CD14-positive monocyte (primary cell): ENCODE results near the gene LRP1B. TPM values are rescaled to one million over a fixed set of nuclear protein-coding genes. Genes with fewer than 3 reads are reported as not detected.

Source experiments
- DNase-seq, 3 donors: peaks; one replicate each; pipeline ENCODE4 v3.0.0-alpha.2; 2011 to 2022
- H2AFZ ChIP-seq: 2 replicates; pipeline ENCODE4 v1.6.0; 2012; ENCODE audit warnings: mild to moderate bottlenecking, low read depth, low read length, inconsistent platforms; ENCODE audit not compliant: insufficient read depth, poor library complexity, severe bottlenecking
- H3K27ac ChIP-seq, 2 donors: 1 replicate in 1 of 2; 2 replicates in 1 of 2; pipeline ENCODE4 v1.5.1; 2012 to 2013; ENCODE audit warnings: low read length in 2 of 2, control low read depth in 1 of 2, inconsistent platforms in 1 of 2, low read depth in 1 of 2, mild to moderate bottlenecking in 1 of 2
- H3K27me3 ChIP-seq, 2 donors: one replicate each; pipeline versions ENCODE4 v1.6.0 to v1.6.1; 2011 to 2013; ENCODE audit warnings: low read length in 2 of 2; ENCODE audit not compliant: control insufficient read depth in 2 of 2, insufficient read depth in 2 of 2
- H3K36me3 ChIP-seq, 2 donors: replicated peaks in 1 of 2; 1 replicate in 1 of 2; 2 replicates in 1 of 2; pipeline versions ENCODE4 v1.5.1 to v1.6.1; 2012 to 2013; ENCODE audit warnings: low read length in 2 of 2, control low read depth in 1 of 2, inconsistent platforms in 1 of 2, mild to moderate bottlenecking in 1 of 2; ENCODE audit not compliant: insufficient read depth in 2 of 2, control insufficient read depth in 1 of 2
- H3K4me1 ChIP-seq, 2 donors: 1 replicate in 1 of 2; 2 replicates in 1 of 2; pipeline versions ENCODE4 v1.5.1 to v1.6.1; 2012 to 2013; ENCODE audit warnings: low read length in 2 of 2, control low read depth in 1 of 2, inconsistent platforms in 1 of 2, mild to moderate bottlenecking in 1 of 2, moderate library complexity in 1 of 2; ENCODE audit not compliant: insufficient read depth in 2 of 2, control insufficient read depth in 1 of 2
- H3K4me2 ChIP-seq: replicated peaks from 2 replicates; pipeline ENCODE3; 2012; ENCODE audit warnings: low read length, moderate library complexity, mild to moderate bottlenecking; ENCODE audit not compliant: poor library complexity, severe bottlenecking; ENCODE audit errors: extremely low read depth
- H3K4me3 ChIP-seq, 3 experiments: fragments of 200-600 bp in 1 of 3; sonication (generic) in 1 of 3; replicated peaks in 1 of 3; 1 replicate in 2 of 3; 2 replicates in 1 of 3; pipeline ENCODE4 v1.5.1; 2011 to 2013; ENCODE audit warnings: low read length in 3 of 3, mild to moderate bottlenecking in 3 of 3, control low read depth in 2 of 3, low read depth in 2 of 3, inconsistent platforms in 1 of 3, moderate library complexity in 1 of 3
- H3K79me2 ChIP-seq: 2 replicates; pipeline ENCODE4 v1.6.0; 2012; ENCODE audit warnings: mild to moderate bottlenecking, control low read depth, inconsistent platforms, low read length, moderate library complexity; ENCODE audit not compliant: insufficient read depth
- H3K9ac ChIP-seq: 2 replicates; pipeline ENCODE4 v1.6.0; 2017; ENCODE audit warnings: low read length, mild to moderate bottlenecking; ENCODE audit not compliant: insufficient read depth, poor library complexity, severe bottlenecking
- H3K9me3 ChIP-seq, 2 donors: replicated peaks in 1 of 2; 1 replicate in 1 of 2; 2 replicates in 1 of 2; pipeline versions ENCODE4 v1.5.1 to v1.6.1; 2012 to 2013; ENCODE audit warnings: low read length in 2 of 2, control low read depth in 1 of 2; ENCODE audit not compliant: control insufficient read depth in 1 of 2, insufficient read depth in 1 of 2
- H4K20me1 ChIP-seq: 2 replicates; pipeline ENCODE4 v1.6.0; 2012; ENCODE audit warnings: mild to moderate bottlenecking, low read length, control low read depth, moderate library complexity; ENCODE audit not compliant: insufficient read depth
- H3K27ac Mint-ChIP-seq, 7 donors: one replicate each; pipeline ENCODE4 v1.8.0; 2020; ENCODE audit warnings: mild to moderate bottlenecking in 7 of 7, mixed read lengths in 7 of 7, moderate library complexity in 6 of 7, inconsistent platforms in 2 of 7
- H3K27me3 Mint-ChIP-seq, 3 donors: one replicate each; pipeline ENCODE4 v1.8.0; 2021 to 2022; ENCODE audit warnings: low read depth in 3 of 3, mild to moderate bottlenecking in 3 of 3, mixed read lengths in 3 of 3, moderate library complexity in 3 of 3, inconsistent platforms in 1 of 3
- H3K36me3 Mint-ChIP-seq, 2 donors: one replicate each; pipeline ENCODE4 v1.8.0; 2020; ENCODE audit warnings: mixed read lengths in 2 of 2, inconsistent platforms in 1 of 2, mild to moderate bottlenecking in 1 of 2
- H3K4me1 Mint-ChIP-seq: one replicate; pipeline ENCODE4 v1.8.0; 2020; ENCODE audit warnings: mild to moderate bottlenecking, mixed read lengths
- H3K4me3 Mint-ChIP-seq, 2 donors: one replicate each; pipeline ENCODE4 v1.8.0; 2020; ENCODE audit warnings: mild to moderate bottlenecking in 2 of 2, mixed read lengths in 2 of 2, moderate library complexity in 1 of 2
- H3K9me3 Mint-ChIP-seq, 7 donors: one replicate each; pipeline ENCODE4 v1.8.0; 2020 to 2022; ENCODE audit warnings: mixed read lengths in 7 of 7, mild to moderate bottlenecking in 6 of 7, moderate library complexity in 6 of 7, inconsistent platforms in 2 of 7
- CTCF ChIP-seq: fragments of 200-600 bp; IDR thresholded peaks from one replicate; pipeline ENCODE4 v1.8.0; 2022; ENCODE audit warnings: antibody characterized with exemption, mild to moderate bottlenecking
- WGBS: methylation state at CpG from one replicate; pipeline ENCODE4 v1.1.5; 2013; ENCODE audit warnings: missing lambda C conversion rate; ENCODE audit not compliant: insufficient coverage; 5-methylcytosine and 5-hydroxymethylcytosine counted together
- intact Hi-C, 2 donors: fragments of 100-400 bp; cut with micrococcal nuclease; formaldehyde crosslinking; loops; one replicate each; pipeline versions ENCODE4 v1.15.0 to v1.15.1; 2023
- polyA plus RNA-seq, 3 donors: library from polyadenylated mRNA; depleted of rRNA in 1 of 3; unstranded in 2 of 3; stranded (reverse) in 1 of 3; fragments of 300-500 nt in 2 of 3; fragments of >200 nt in 1 of 3; fragmentation: Illumina TruSeq in 2 of 3; gene quantifications; 1 replicate in 2 of 3; 2 replicates in 1 of 3; pipeline ENCODE4 v1.2.3, GENCODE V29; 2012 to 2021

Gene LRP1B
- polyA plus RNA-seq, 3 donors: not detected

- H3K9ac ChIP-seq: no peak overlapping the region
- no peak overlapping the region for H3K4me3 ChIP-seq
- no CpG with 5 or more reads among the region's 1 CpG for WGBS
- no peak overlapping the region for H2AFZ ChIP-seq
- H3K36me3 ChIP-seq: no peaks in the 10 kb centered on the region
- H3K9me3 ChIP-seq: no peaks in the 10 kb centered on the region
- H3K4me1 ChIP-seq: no peaks in the 10 kb centered on the region
- H3K27ac Mint-ChIP-seq: no peak overlapping the region
- H3K9me3 Mint-ChIP-seq: peaks cover 0 to 3% (median 0%) of the 10 kb centered on the region in 7 donors
- no peaks in the 10 kb centered on the region for H3K36me3 Mint-ChIP-seq
- no peaks in the 10 kb centered on the region for H3K79me2 ChIP-seq
- no peaks in the 10 kb centered on the region for H3K4me1 Mint-ChIP-seq
- H4K20me1 ChIP-seq: no peaks in the 10 kb centered on the region
- H3K27me3 Mint-ChIP-seq: peaks cover 0 to 2% (median 0%) of the 10 kb centered on the region in 3 donors
- H3K4me2 ChIP-seq: no peak overlapping the region
- intact Hi-C loops: no loop called here
- H3K27ac ChIP-seq: no peak overlapping the region
- no peaks in the 10 kb centered on the region for H3K27me3 ChIP-seq
- H3K4me3 Mint-ChIP-seq: no peak overlapping the region
- DNase-seq: no peak
- TF ChIP-seq CTCF: no peak
Observed at GRCh38 chr2:142175813-142176338, 45.1 kb upstream of the LRP1B start.

GRCh38 chr2:142174176-142174575 lies 43.4 kb upstream of the LRP1B start:
- intact Hi-C loops: no loop called here
- no peak for TF ChIP-seq CTCF
- Histone ChIP-seq H3K9me3 (no peaks in the 10 kb centered on the region), H3K36me3 (no peaks in the 10 kb centered on the region), H2AFZ (no peak overlapping the region), H3K9ac (no peak overlapping the region), H4K20me1 (no peaks in the 10 kb centered on the region), H3K4me3 (no peak overlapping the region), H3K4me1 (no peaks in the 10 kb centered on the region), H3K4me2 (no peak overlapping the region), H3K27me3 (no peaks in the 10 kb centered on the region), H3K27ac (no peak overlapping the region), H3K79me2 (no peaks in the 10 kb centered on the region)
- H3K27ac Mint-ChIP-seq: no peak overlapping the region
- H3K4me3 Mint-ChIP-seq: no peak overlapping the region
- DNase-seq: no peak
- no peaks in the 10 kb centered on the region for H3K36me3 Mint-ChIP-seq
- no CpG with 5 or more reads among the region's 1 CpG for WGBS
- peaks cover 0 to 3% (median 0%) of the 10 kb centered on the region in 7 donors for H3K9me3 Mint-ChIP-seq
- no peaks in the 10 kb centered on the region for H3K27me3 Mint-ChIP-seq
- H3K4me1 Mint-ChIP-seq: no peaks in the 10 kb centered on the region
